ENCODE measurements around the gene DNAH10. TPM values are rescaled to one million over a fixed set of nuclear protein-coding genes. Genes with fewer than 3 reads are reported as not detected.

Gene DNAH10
- total RNA-seq, 1 experiment from 2014 or later = 0.17 TPM

GRCh38 chr12:123833830-123834229 is 71.7 kb downstream of the DNAH10 start:
- no peak overlapping the region for H3K56ac ChIP-seq (ENCODE audit: insufficient read length, low read depth, low read length)
- H3T11ph ChIP-seq (ENCODE audit: low read length) = no peak overlapping the region
- Mint-ChIP-seq H3K36me3 (ENCODE audit: insufficient read depth in 1 of 3, low read depth in 3 of 3) (no peaks in the 10 kb centered on the region), H3K9me3 (peaks cover 22 to 32% of the 10 kb centered on the region in 2 experiments), H3K27me3 (ENCODE audit: low read depth) (peaks cover 30% of the 10 kb centered on the region), H3K4me3 (no peak overlapping the region), H3K27ac (no peak overlapping the region), H3K4me1 (no peaks in the 10 kb centered on the region)
- no peaks in the 10 kb centered on the region for H3K79me2 ChIP-seq (ENCODE audit: insufficient read depth, low read length)
- no peak overlapping the region for H3K27ac ChIP-seq (ENCODE audit: insufficient read length, low read depth, low read length)
- no peak overlapping the region for H3K23ac ChIP-seq (ENCODE audit: insufficient read length, low read depth, low read length)
- H2BK120ac ChIP-seq (ENCODE audit: low read depth, low read length, poor library complexity, severe bottlenecking) = no peak overlapping the region
- H4K91ac ChIP-seq (ENCODE audit: insufficient read length, low read depth, low read length) = no peak overlapping the region
- peaks cover 2% of the 10 kb centered on the region for H3K9me3 ChIP-seq (ENCODE audit: control insufficient read depth, low read depth, low read length)
- H3K23me2 ChIP-seq (ENCODE audit: insufficient read length, low read depth, low read length, poor library complexity, severe bottlenecking) = no peaks in the 10 kb centered on the region
- no peak overlapping the region for H2BK15ac ChIP-seq (ENCODE audit: low read depth, low read length)
- H3K9ac ChIP-seq (ENCODE audit: extremely low read depth, insufficient read length, low read length) = no peak overlapping the region
- no peaks in the 10 kb centered on the region for H4K20me1 ChIP-seq (ENCODE audit: control insufficient read depth, insufficient read depth, insufficient read length)
- no peak for DNase-seq
- H3K18ac ChIP-seq (ENCODE audit: insufficient read length, low read depth, low read length) = no peak overlapping the region
- no peak overlapping the region for H2BK5ac ChIP-seq (ENCODE audit: insufficient read length, low read length)
- no peak for TF ChIP-seq CTCF (conservative IDR thresholded peaks at IDR 0.05)
- H3K79me1 ChIP-seq (ENCODE audit: insufficient read depth, low read depth, low read length, poor library complexity, severe bottlenecking) = no peaks in the 10 kb centered on the region
- no peak overlapping the region for H2AK5ac ChIP-seq (ENCODE audit: insufficient read length, low read length)
- no peak overlapping the region for H2AFZ ChIP-seq (ENCODE audit: low read length)
- H3K14ac ChIP-seq (ENCODE audit: insufficient read depth, low read length) = no peak overlapping the region
- H4K8ac ChIP-seq (replicated peaks; ENCODE audit: insufficient read length, low read depth, low read length) = no peak overlapping the region
- H2BK20ac ChIP-seq (ENCODE audit: low read depth, low read length, poor library complexity, severe bottlenecking) = no peak overlapping the region
- H3K4ac ChIP-seq (ENCODE audit: low read depth, low read length) = no peak overlapping the region
- no peak overlapping the region for H2BK12ac ChIP-seq (ENCODE audit: insufficient read length, low read depth, low read length)
- no peak overlapping the region for H3K4me2 ChIP-seq (ENCODE audit: insufficient read depth, insufficient read length, low read length)
- H3K27me3 ChIP-seq (ENCODE audit: insufficient read depth, low read length) = no peaks in the 10 kb centered on the region
- H4K5ac ChIP-seq (ENCODE audit: insufficient read length, low read depth, low read length) = no peak overlapping the region
- no peaks in the 10 kb centered on the region for H3K4me1 ChIP-seq (ENCODE audit: insufficient read depth, low read length)

Measured in H9 (cell line).